HUES64 (cell line): ENCODE measurements around the gene OR4F6.

ENCODE experiments used
- H3K27ac ChIP-seq: 2 replicates; pipeline ENCODE4 v1.7.0; 2013; ENCODE audit warnings: low read depth, low read length, inconsistent platforms
- H3K27me3 ChIP-seq: 2 replicates; pipeline ENCODE4 v1.6.1; 2013; ENCODE audit warnings: mild to moderate bottlenecking, low read length; ENCODE audit not compliant: insufficient read depth
- H3K36me3 ChIP-seq: 2 replicates; pipeline ENCODE4 v1.6.1; 2013; ENCODE audit warnings: mild to moderate bottlenecking, low read length; ENCODE audit not compliant: insufficient read depth
- H3K4me1 ChIP-seq: 2 replicates; pipeline ENCODE4 v1.6.1; 2013; ENCODE audit warnings: mild to moderate bottlenecking, low read length, moderate library complexity; ENCODE audit not compliant: insufficient read depth
- H3K4me3 ChIP-seq: 2 replicates; pipeline ENCODE4 v1.5.1; 2013; ENCODE audit warnings: mild to moderate bottlenecking, low read length, moderate library complexity
- H3K9ac ChIP-seq: 2 replicates; pipeline ENCODE4 v1.6.1; 2013; ENCODE audit warnings: mild to moderate bottlenecking, low read depth, low read length
- H3K9me3 ChIP-seq: 2 replicates; pipeline ENCODE4 v1.6.1; 2013; ENCODE audit warnings: low read depth, low read length; ENCODE audit not compliant: insufficient read depth
- WGBS: fragments of 150-250, 120-280 bp; methylation state at CpG from one replicate; pipeline ENCODE4 v1.1.7; 2013; ENCODE audit warnings: missing lambda C conversion rate; 5-methylcytosine and 5-hydroxymethylcytosine counted together

OR4F6 gene

DNA sequence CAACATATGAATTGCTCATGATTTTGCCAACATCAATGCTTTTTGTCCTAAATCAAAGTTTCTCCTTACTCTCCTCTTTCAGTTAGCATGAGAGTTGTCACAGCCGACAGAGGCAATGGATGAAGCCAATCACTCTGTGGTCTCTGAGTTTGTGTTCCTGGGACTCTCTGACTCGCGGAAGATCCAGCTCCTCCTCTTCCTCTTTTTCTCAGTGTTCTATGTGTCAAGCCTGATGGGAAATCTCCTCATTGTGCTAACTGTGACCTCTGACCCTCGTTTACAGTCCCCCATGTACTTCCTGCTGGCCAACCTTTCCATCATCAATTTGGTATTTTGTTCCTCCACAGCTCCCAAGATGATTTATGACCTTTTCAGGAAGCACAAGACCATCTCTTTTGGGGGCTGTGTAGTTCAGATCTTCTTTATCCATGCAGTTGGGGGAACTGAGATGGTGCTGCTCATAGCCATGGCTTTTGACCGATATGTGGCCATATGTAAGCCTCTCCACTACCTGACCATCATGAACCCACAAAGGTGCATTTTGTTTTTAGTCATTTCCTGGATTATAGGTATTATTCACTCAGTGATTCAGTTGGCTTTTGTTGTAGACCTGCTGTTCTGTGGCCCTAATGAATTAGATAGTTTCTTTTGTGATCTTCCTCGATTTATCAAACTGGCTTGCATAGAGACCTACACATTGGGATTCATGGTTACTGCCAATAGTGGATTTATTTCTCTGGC is 2.5 kb downstream of the OR4F6 start:
- Histone ChIP-seq H3K4me1 (no peaks in the 10 kb centered on the region), H3K9me3 (no peaks in the 10 kb centered on the region), H3K27ac (no peak overlapping the region), H3K27me3 (peaks cover 6% of the 10 kb centered on the region; the same call in 1 of the 2 replicates), H3K36me3 (no peaks in the 10 kb centered on the region), H3K4me3 (no peak overlapping the region), H3K9ac (no peak overlapping the region)
- 78% methylated on average over 6 of the region's 6 CpGs for WGBS

DNA sequence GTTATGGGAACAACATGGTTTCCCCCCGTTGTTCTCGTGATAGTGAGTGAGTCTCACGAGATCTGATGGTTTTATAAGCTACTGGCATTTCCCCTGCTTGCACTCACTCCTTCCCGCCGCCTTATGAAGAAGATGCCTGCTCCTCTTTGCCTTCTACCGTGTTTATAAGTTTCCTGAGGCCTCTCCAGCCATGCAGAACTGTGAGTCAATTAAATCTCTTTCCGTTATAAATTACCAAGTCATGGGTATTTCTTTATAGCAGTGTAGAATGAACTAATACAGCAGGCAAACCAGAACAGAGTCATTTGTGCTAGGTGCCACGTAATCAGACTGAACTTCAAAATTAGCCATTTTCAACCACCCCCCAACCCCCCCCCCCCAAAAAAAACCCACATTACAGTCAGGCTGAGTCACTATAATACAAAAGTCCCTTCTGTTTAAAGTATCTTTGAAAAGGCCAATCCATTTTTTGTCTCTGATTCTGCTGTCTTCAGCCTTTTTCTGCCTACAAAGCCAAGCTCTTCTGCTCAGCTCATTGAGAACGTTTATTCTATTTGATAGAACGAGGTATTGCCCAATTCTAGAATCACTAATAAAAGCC is 4.1 kb downstream of the OR4F6 start:
- WGBS: 81% methylated on average over 10 of the region's 10 CpGs
- H3K27me3 ChIP-seq: peaks cover 6% of the 10 kb centered on the region; the same call in 1 of the 2 replicates
- no peak overlapping the region for H3K9ac ChIP-seq
- H3K36me3 ChIP-seq: no peaks in the 10 kb centered on the region
- H3K4me3 ChIP-seq: no peak overlapping the region
- no peak overlapping the region for H3K27ac ChIP-seq
- no peaks in the 10 kb centered on the region for H3K4me1 ChIP-seq
- H3K9me3 ChIP-seq: no peaks in the 10 kb centered on the region

DNA sequence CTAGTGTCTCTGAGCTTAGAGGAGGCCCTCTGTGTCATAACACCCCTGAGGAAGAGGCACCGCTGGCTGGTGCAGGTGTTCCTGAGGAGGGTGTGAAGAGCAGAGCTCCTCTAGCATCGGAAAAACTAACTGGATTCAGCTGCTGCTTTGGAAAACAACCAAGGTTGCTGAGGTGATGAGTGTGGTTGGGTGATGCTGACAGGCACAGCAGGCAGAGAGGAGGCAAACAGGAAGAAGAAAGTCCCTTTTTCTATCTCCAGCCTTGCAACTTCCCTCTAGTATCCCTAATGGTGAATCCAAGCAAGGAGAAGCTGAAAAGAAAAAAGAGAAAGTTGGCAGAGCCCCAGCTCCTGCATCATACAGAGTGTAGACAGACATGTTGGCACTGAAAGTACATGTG is 4.9 kb downstream of the OR4F6 start:
- Histone ChIP-seq H3K27ac (no peak overlapping the region), H3K4me3 (no peak overlapping the region), H3K27me3 (peaks cover 6% of the 10 kb centered on the region; the same call in 1 of the 2 replicates), H3K9ac (no peak overlapping the region), H3K9me3 (no peaks in the 10 kb centered on the region), H3K4me1 (no peaks in the 10 kb centered on the region), H3K36me3 (no peaks in the 10 kb centered on the region)
- 81% methylated on average over 2 of the region's 2 CpGs for WGBS

DNA sequence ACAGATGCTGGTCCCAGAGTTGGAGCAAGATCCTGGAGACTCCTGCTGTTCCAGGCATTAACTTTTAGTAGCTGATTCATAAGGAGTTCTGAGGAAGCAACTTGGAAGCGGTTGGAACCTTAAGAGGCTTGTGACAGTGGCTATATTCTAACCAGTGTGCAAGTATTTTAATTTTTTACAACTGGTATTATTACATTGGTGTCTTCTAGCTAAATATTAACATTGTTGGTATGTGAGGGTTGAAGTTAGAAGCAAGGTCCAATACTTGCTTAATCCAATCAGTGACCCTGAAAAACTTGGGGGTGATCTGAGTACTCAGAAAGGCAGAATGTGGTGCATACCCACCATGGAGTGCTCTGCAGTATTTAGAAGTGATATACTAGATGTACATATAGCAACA is 7.1 kb downstream of the OR4F6 start:
- Histone ChIP-seq H3K4me3 (no peak overlapping the region), H3K9ac (no peak overlapping the region), H3K9me3 (no peaks in the 10 kb centered on the region), H3K27me3 (peaks cover 6% of the 10 kb centered on the region; the same call in 1 of the 2 replicates), H3K27ac (no peak overlapping the region), H3K4me1 (no peaks in the 10 kb centered on the region), H3K36me3 (no peaks in the 10 kb centered on the region)
- 93% methylated on average over 1 of the region's 1 CpG for WGBS

DNA sequence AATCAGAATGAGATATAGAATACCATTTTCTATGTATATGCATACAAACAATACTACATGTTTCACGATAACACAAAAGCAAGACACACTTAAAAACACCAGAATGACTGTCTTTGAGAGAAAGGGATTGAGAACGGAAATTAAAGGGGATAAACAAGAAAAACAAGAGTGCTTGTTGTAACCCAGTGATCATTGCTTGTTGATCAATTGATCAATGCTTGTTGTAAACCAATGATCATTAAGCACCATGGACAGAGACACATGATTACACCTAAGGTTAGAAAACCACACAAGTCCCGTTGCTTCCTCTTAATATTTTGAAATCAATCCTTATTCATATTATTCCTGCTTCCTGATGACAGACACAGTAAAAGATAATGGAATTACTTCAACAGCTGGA is 7.6 kb downstream of the OR4F6 start:
- no peaks in the 10 kb centered on the region for H3K4me1 ChIP-seq
- 54% methylated on average over 2 of the region's 3 CpGs for WGBS
- H3K27ac ChIP-seq: no peak overlapping the region
- H3K4me3 ChIP-seq: no peak overlapping the region
- peaks cover 6% of the 10 kb centered on the region; the same call in 1 of the 2 replicates for H3K27me3 ChIP-seq
- no peaks in the 10 kb centered on the region for H3K36me3 ChIP-seq
- no peak overlapping the region for H3K9ac ChIP-seq
- H3K9me3 ChIP-seq: no peaks in the 10 kb centered on the region

DNA sequence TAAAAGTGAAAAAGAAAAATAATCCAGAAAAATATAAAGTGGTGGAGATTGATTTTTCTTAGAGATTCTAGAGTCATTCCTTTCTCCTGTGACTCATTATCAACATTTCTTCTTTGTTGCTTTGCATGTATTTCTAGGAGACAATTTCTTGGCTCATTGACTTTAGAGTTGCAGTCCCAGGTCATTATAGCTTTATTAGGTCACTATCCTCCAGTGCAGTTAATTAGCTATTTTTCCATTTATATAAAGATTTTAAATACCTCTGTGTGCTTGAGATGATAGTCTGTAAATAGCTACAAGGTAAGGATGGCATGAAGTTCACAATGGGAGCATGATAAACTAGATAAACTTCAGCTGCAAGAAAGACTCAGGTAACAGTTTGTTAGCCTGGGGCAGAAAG is 8.6 kb downstream of the OR4F6 start, which contains the start of gene OR4F15:
OR4F15 (plus strand) TSS at position 301 of the 400 bp plus-strand sequence. CDS start 5,985 bp downstream, outside the sequence.
- no peaks in the 10 kb centered on the region for H3K36me3 ChIP-seq
- no peaks in the 10 kb centered on the region for H3K4me1 ChIP-seq
- peaks cover 6% of the 10 kb centered on the region; the same call in 1 of the 2 replicates for H3K27me3 ChIP-seq
- no peak within 1 kb of the TSS for H3K4me3 ChIP-seq
- no peak within 1 kb of the TSS for H3K27ac ChIP-seq
- no peaks in the 10 kb centered on the region for H3K9me3 ChIP-seq
- no peak within 1 kb of the TSS for H3K9ac ChIP-seq

DNA sequence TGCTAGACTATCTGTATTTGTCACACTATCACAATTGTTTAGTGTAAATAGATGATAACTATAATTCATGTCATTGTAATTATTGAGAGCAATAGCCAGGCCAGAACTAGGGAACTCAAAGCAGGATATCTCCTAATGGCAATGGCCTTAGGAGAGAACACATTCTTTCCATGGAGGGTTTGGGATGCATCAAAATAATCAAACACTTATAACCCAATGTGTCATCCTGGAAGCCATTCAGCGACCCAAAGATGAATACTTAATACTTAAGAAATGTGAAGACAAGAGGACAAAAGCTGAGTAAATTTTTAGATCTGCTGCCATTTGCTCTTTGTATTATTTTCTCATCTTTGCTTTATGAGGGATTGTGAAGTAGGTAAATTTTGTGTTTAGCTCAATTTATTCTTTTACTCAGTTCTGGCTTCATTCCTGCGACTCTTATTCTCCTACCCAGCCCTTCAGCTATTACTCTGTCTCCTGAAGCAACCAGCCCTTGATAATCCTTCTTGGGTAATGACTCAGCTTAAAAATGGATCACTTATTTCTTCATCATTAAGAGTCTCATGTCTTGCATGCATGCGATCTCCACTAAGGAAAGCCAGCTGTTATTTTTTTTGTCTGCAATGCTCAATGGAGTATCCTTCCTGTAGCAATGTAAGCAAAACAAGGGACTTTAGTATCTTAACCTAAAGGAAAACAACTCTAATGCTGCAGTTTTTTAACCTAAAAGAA is 10.7 kb downstream of the OR4F6 start:
- no peak overlapping the region for H3K27ac ChIP-seq
- WGBS: 87% methylated on average over 2 of the region's 3 CpGs
- H3K4me3 ChIP-seq: no peak overlapping the region
- no peaks in the 10 kb centered on the region for H3K4me1 ChIP-seq
- H3K9ac ChIP-seq: no peak overlapping the region
- no peaks in the 10 kb centered on the region for H3K9me3 ChIP-seq
- no peaks in the 10 kb centered on the region for H3K36me3 ChIP-seq
- H3K27me3 ChIP-seq: peaks cover 6% of the 10 kb centered on the region; the same call in 1 of the 2 replicates

DNA sequence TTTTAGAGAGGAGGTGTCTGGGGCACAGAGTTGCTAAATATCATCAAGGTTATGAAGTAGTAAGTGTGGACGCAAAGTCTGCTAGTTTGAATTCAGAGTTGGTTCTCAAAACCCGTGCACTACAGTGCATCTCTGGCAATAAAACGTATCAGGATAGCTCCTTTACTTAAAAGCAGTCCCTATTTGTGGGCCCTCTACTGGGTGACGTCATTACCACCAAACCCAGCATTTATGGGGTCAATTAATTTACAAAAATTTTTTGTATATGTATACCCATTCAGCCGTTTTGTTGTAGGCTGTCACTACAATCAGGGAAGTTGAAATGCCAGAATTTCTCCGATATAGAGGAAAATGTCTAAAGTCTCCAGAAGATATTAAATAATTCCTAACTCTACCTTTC is 17.5 kb downstream of the OR4F6 start:
- no peaks in the 10 kb centered on the region for H3K4me1 ChIP-seq
- H3K27me3 ChIP-seq: no peaks in the 10 kb centered on the region; the same call in 1 of the 2 replicates
- no peak overlapping the region for H3K4me3 ChIP-seq
- H3K36me3 ChIP-seq: no peaks in the 10 kb centered on the region
- H3K9ac ChIP-seq: no peak overlapping the region
- no peak overlapping the region for H3K27ac ChIP-seq
- 71% methylated on average over 4 of the region's 6 CpGs for WGBS
- H3K9me3 ChIP-seq: no peaks in the 10 kb centered on the region

DNA sequence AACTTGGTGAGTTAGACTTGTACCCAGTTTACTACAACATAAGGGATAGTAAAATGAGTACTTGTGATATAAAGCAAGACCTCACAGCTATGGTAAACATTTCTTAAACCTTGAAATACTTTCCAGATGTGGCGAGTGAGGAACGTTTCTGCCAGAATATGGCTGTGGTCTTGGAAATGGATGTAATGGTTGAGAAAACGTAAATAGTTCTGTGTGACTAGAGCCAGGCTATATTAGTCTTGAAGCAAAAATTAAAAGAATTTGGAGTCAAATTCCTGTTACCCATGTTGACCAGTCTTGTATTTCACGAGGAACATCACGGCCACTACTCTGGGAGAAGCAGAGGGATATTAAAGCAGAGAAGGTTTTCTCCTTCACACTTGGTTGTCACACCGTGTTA is 23.9 kb downstream of the OR4F6 start:
- no peaks in the 10 kb centered on the region for H3K36me3 ChIP-seq
- H3K4me3 ChIP-seq: no peak overlapping the region
- 84% methylated on average over 5 of the region's 6 CpGs for whole genome bisulfite sequencing
- H3K27ac ChIP-seq: no peak overlapping the region
- H3K4me1 ChIP-seq: no peaks in the 10 kb centered on the region
- H3K9me3 ChIP-seq: no peaks in the 10 kb centered on the region
- no peaks in the 10 kb centered on the region; the same call in 1 of the 2 replicates for H3K27me3 ChIP-seq
- no peak overlapping the region for H3K9ac ChIP-seq

DNA sequence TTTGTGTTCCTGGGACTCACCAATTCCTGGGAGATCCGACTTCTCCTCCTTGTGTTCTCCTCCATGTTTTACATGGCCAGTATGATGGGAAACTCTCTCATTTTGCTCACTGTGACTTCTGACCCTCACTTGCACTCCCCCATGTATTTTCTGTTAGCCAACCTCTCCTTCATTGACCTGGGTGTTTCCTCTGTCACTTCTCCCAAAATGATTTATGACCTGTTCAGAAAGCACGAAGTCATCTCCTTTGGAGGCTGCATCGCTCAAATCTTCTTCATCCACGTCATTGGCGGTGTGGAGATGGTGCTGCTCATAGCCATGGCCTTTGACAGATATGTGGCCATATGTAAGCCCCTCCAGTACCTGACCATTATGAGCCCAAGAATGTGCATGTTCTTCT is 25.5 kb downstream of the OR4F6 start:
- Histone ChIP-seq H3K4me1 (no peaks in the 10 kb centered on the region), H3K27me3 (no peaks in the 10 kb centered on the region; the same call in 1 of the 2 replicates), H3K4me3 (no peak overlapping the region), H3K9me3 (no peaks in the 10 kb centered on the region), H3K9ac (no peak overlapping the region), H3K36me3 (no peaks in the 10 kb centered on the region), H3K27ac (no peak overlapping the region)
- 89% methylated on average over 5 of the region's 5 CpGs for WGBS

DNA sequence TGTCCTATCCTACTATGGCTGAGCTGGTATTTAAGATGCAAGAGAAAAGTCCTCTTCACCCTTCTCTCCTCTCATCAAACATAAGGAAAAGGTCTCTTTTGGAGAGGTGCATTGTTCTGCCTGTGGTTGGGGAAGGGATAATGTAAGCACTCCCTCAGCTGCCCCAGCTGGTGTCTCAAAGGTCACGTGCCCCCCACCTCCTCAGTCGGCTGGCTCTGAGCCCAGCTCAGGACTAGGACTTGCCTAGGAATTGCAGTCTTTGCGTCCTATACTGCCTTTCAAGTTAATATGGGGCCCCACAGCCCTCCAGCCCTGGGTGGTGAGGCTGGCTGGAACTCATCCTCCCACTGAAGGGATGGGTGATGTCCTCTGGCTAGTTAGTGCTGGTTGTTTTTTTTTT is 38.3 kb downstream of the OR4F6 start:
- Histone ChIP-seq H3K9ac (no peak overlapping the region), H3K27ac (no peak overlapping the region), H3K36me3 (no peaks in the 10 kb centered on the region), H3K4me1 (no peaks in the 10 kb centered on the region; the same call in 1 of the 2 replicates), H3K9me3 (no peaks in the 10 kb centered on the region), H3K27me3 (no peaks in the 10 kb centered on the region), H3K4me3 (no peak overlapping the region)
- WGBS: 85% methylated on average over 3 of the region's 3 CpGs
